H1 (cell line): ENCODE data around the gene C1orf74. TPM values are rescaled to one million over a fixed set of nuclear protein-coding genes. Genes with fewer than 3 reads are reported as not detected.

Experiments
- CTCF ChIA-PET: fragments of 300-600 bp; sonication (Branson Sonifier 250); formaldehyde crosslinking; loops from one replicate; lab custom pipeline; 2021; ENCODE audit not compliant: partially characterized antibody; lab: Charles Lee
- POLR2A ChIA-PET: fragments of 300-600 bp; sonication (Branson Sonifier 250); formaldehyde crosslinking; loops from one replicate; lab custom pipeline; 2021; ENCODE audit warnings: inconsistent platforms; ENCODE audit not compliant: partially characterized antibody; lab: Charles Lee
- DNase-seq, 2 experiments: peaks; one replicate each; pipeline versions ENCODE4 v3.0.0 to v3.0.0-alpha.2; 2010 to 2022; ENCODE audit warnings: low spot score in 2 of 2, low read depth in 1 of 2, mixed read lengths in 1 of 2
- FAIRE-seq: peaks from 2 replicates; lab custom pipeline; 2011; peaks lifted over from hg19 to GRCh38; lab: Jason Lieb, UNC
- H2AFZ ChIP-seq: 2 replicates; pipeline ENCODE4 v1.8.1; 2012; ENCODE audit warnings: low read length, inconsistent platforms
- H2AK5ac ChIP-seq: 2 replicates; pipeline ENCODE4 v1.6.1; 2013; ENCODE audit warnings: low read depth, low read length
- H2BK120ac ChIP-seq: replicated peaks from 2 replicates; pipeline ENCODE3; 2013; ENCODE audit warnings: low read depth, low read length, inconsistent platforms
- H2BK12ac ChIP-seq: 2 replicates; pipeline ENCODE4 v1.6.1; 2013; ENCODE audit warnings: low read depth, low read length
- H2BK15ac ChIP-seq: 2 replicates; pipeline ENCODE4 v1.6.1; 2013; ENCODE audit warnings: low read length
- H2BK20ac ChIP-seq: 2 replicates; pipeline ENCODE4 v1.6.1; 2013; ENCODE audit warnings: low read length
- H2BK5ac ChIP-seq: 2 replicates; pipeline ENCODE4 v1.6.1; 2013; ENCODE audit warnings: low read depth, low read length
- H3K14ac ChIP-seq: 2 replicates; pipeline ENCODE4 v1.6.1; 2013; ENCODE audit warnings: inconsistent platforms; ENCODE audit not compliant: insufficient read length
- H3K18ac ChIP-seq: 2 replicates; pipeline ENCODE4 v1.6.1; 2013; ENCODE audit warnings: low read length; ENCODE audit errors: extremely low read depth
- H3K23ac ChIP-seq: 2 replicates; pipeline ENCODE4 v1.6.1; 2013; ENCODE audit warnings: inconsistent platforms; ENCODE audit not compliant: insufficient read length
- H3K23me2 ChIP-seq: 2 replicates; pipeline ENCODE4 v1.6.1; 2013; ENCODE audit warnings: low read depth, low read length
- H3K27ac ChIP-seq: 2 replicates; pipeline ENCODE4 v1.6.1; 2011; ENCODE audit warnings: low read depth, low read length, inconsistent platforms
- H3K27me3 ChIP-seq, 4 experiments: replicated peaks in 1 of 4; 1 replicate in 1 of 4; 2 replicates in 3 of 4; pipeline versions ENCODE4 v1.6.1 to v1.8.1; 2011 to 2013; ENCODE audit warnings: low read length in 3 of 4, mild to moderate bottlenecking in 3 of 4, inconsistent platforms in 2 of 4, mixed read lengths in 2 of 4, moderate library complexity in 1 of 4; ENCODE audit not compliant: control insufficient read depth in 3 of 4, insufficient read depth in 3 of 4; ENCODE audit errors: extremely low read depth in 1 of 4
- H3K36me3 ChIP-seq, 4 experiments: 2 replicates each; pipeline versions ENCODE4 v1.6.1 to v1.8.1; 2011 to 2013; ENCODE audit warnings: mild to moderate bottlenecking in 4 of 4, low read length in 3 of 4, moderate library complexity in 2 of 4, control low read depth in 1 of 4, inconsistent platforms in 1 of 4; ENCODE audit not compliant: insufficient read depth in 4 of 4, control insufficient read depth in 2 of 4
- H3K4ac ChIP-seq: replicated peaks from 2 replicates; pipeline ENCODE3; 2013; ENCODE audit warnings: low read length, low read depth, mixed read lengths, inconsistent platforms; ENCODE audit not compliant: insufficient read length
- H3K4me1 ChIP-seq, 4 experiments: replicated peaks in 1 of 4; 1 replicate in 1 of 4; 2 replicates in 3 of 4; pipeline versions ENCODE4 v1.6.1 to v1.8.1; 2011 to 2013; ENCODE audit warnings: low read length in 3 of 4, inconsistent platforms in 2 of 4, mixed read lengths in 1 of 4; ENCODE audit not compliant: insufficient read depth in 4 of 4, control insufficient read depth in 3 of 4
- H3K4me2 ChIP-seq, 2 experiments: 2 replicates each; pipeline versions ENCODE4 v1.6.1 to v1.8.1; 2011 to 2013; ENCODE audit warnings: low read depth in 2 of 2, low read length in 2 of 2, control low read depth in 1 of 2, inconsistent platforms in 1 of 2, mild to moderate bottlenecking in 1 of 2; ENCODE audit not compliant: insufficient read depth in 1 of 2
- H3K4me3 ChIP-seq, 4 experiments: fragments of 200-600, 300-600 bp in 1 of 4; sonication (generic), shearing (Covaris generic), sonication (Bioruptor Twin) in 1 of 4; 2 replicates each; pipeline versions ENCODE4 v1.5.1 to v1.8.1; 2011 to 2016; ENCODE audit warnings: low read length in 4 of 4, low read depth in 3 of 4, control low read depth in 2 of 4, inconsistent platforms in 2 of 4, mild to moderate bottlenecking in 2 of 4, mixed read lengths in 1 of 4, moderate library complexity in 1 of 4; ENCODE audit not compliant: insufficient read depth in 2 of 4; ENCODE audit errors: extremely low read depth in 1 of 4
- H3K56ac ChIP-seq: replicated peaks from 2 replicates; pipeline ENCODE3; 2013; ENCODE audit warnings: low read depth, mild to moderate bottlenecking, mixed read lengths, low read length, inconsistent platforms; ENCODE audit not compliant: insufficient read length
- H3K79me1 ChIP-seq: 2 replicates; pipeline ENCODE4 v1.6.1; 2013; ENCODE audit warnings: low read depth, low read length, control low read depth
- H3K79me2 ChIP-seq, 2 experiments: 2 replicates each; pipeline versions ENCODE4 v1.6.1 to v1.8.1; 2012 to 2013; ENCODE audit warnings: low read length in 2 of 2, mild to moderate bottlenecking in 2 of 2, inconsistent platforms in 1 of 2; ENCODE audit not compliant: insufficient read depth in 2 of 2, control insufficient read depth in 1 of 2
- H3K9ac ChIP-seq, 4 experiments: replicated peaks in 1 of 4; 1 replicate in 1 of 4; 2 replicates in 3 of 4; pipeline versions ENCODE4 v1.6.1 to v1.8.1; 2011 to 2013; ENCODE audit warnings: low read depth in 3 of 4, low read length in 3 of 4, control low read depth in 2 of 4, mild to moderate bottlenecking in 2 of 4, moderate library complexity in 2 of 4, inconsistent platforms in 1 of 4; ENCODE audit errors: extremely low read depth in 1 of 4
- H3K9me3 ChIP-seq, 2 experiments: 2 replicates each; pipeline versions ENCODE4 v1.6.1 to v1.8.1; 2012 to 2013; ENCODE audit warnings: mild to moderate bottlenecking in 2 of 2, moderate library complexity in 2 of 2, control low read depth in 1 of 2, inconsistent platforms in 1 of 2, low read depth in 1 of 2, low read length in 1 of 2, mixed read lengths in 1 of 2; ENCODE audit not compliant: insufficient read depth in 2 of 2
- H4K20me1 ChIP-seq, 2 experiments: replicated peaks in 1 of 2; 2 replicates each; pipeline versions ENCODE3 to v1.8.1; 2011 to 2013; ENCODE audit warnings: inconsistent platforms in 2 of 2, low read length in 2 of 2, mild to moderate bottlenecking in 1 of 2; ENCODE audit not compliant: insufficient read depth in 2 of 2, control insufficient read depth in 1 of 2
- H4K5ac ChIP-seq: 2 replicates; pipeline ENCODE4 v1.6.1; 2013; ENCODE audit warnings: low read length, low read depth, mixed read lengths, inconsistent platforms; ENCODE audit not compliant: insufficient read length
- H4K8ac ChIP-seq: 2 replicates; pipeline ENCODE4 v1.8.0; 2013; ENCODE audit warnings: mild to moderate bottlenecking, moderate library complexity, low read length, inconsistent platforms; ENCODE audit not compliant: insufficient read depth; ENCODE audit errors: extremely low read depth
- H4K91ac ChIP-seq: replicated peaks from 2 replicates; pipeline ENCODE3; 2013; ENCODE audit warnings: low read length, mixed read lengths, inconsistent platforms; ENCODE audit not compliant: insufficient read length
- EZH2 ChIP-seq: fragments of 200-600 bp; sonication (generic); IDR thresholded peaks from 2 replicates; pipeline ENCODE4 v1.7.1; 2012; ENCODE audit warnings: low read depth, mild to moderate bottlenecking, moderate library complexity, low read length, inconsistent platforms; ENCODE audit not compliant: severe bottlenecking
- SIN3A ChIP-seq, 2 experiments: IDR thresholded peaks in 1 of 2; conservative IDR thresholded peaks in 1 of 2; 2 replicates each; pipeline ENCODE4 v1.6.1; 2011 to 2012; ENCODE audit warnings: low read length in 2 of 2, improper control_type of control experiment in 1 of 2, low read depth in 1 of 2, mild to moderate bottlenecking in 1 of 2
- TBP ChIP-seq: IDR thresholded peaks from 2 replicates; pipeline ENCODE4 v1.6.1; 2011; ENCODE audit warnings: low read depth, low read length, improper control_type of control experiment
- WGBS, 2 experiments: shearing (Covaris generic) in 1 of 2; methylation state at CpG; one replicate each; pipeline versions ENCODE4 v1.1.6 to v1.1.7; 2013 to 2015; ENCODE audit warnings: low lambda C conversion rate in 2 of 2, mixed read lengths in 2 of 2, inconsistent platforms in 1 of 2, low coverage in 1 of 2, missing lambda C conversion rate in 1 of 2; ENCODE audit not compliant: insufficient replicate concordance in 2 of 2, insufficient coverage in 1 of 2, insufficient read length in 1 of 2; ENCODE audit errors: extremely low coverage in 1 of 2, missing lambda C conversion rate in 1 of 2; 5-methylcytosine and 5-hydroxymethylcytosine counted together
- polyA plus RNA-seq, 7 experiments: library from polyadenylated mRNA; depleted of rRNA in 3 of 7; stranded (reverse) in 5 of 7; unstranded in 2 of 7; fragments of >200 nt in 5 of 7; fragments of 200-250 nt in 2 of 7; gene quantifications; 1 replicate in 5 of 7; 2 replicates in 1 of 7; 4 replicates in 1 of 7; pipeline versions ENCODE4 v1.2.1 to v1.2.3, GENCODE V29; 2011 to 2013; ENCODE audit warnings: missing spikeins in 2 of 7, mixed read lengths in 2 of 7
- total RNA-seq: library from RNA; stranded (reverse); fragmentation: NEBNext Ultra II Directional; extraction: Animal tissue kit (Norgen Biotek cat#: 25700); gene quantifications from 2 replicates; pipeline ENCODE4 v1.2.1, GENCODE V29; 2021

The C1orf74 gene
- total and polyA plus RNA-seq, 2 of the 8 experiments (the other 6 are each of a cell fraction or from before 2014, with no cell fraction given): 3.1 to 3.9 TPM

DNA sequence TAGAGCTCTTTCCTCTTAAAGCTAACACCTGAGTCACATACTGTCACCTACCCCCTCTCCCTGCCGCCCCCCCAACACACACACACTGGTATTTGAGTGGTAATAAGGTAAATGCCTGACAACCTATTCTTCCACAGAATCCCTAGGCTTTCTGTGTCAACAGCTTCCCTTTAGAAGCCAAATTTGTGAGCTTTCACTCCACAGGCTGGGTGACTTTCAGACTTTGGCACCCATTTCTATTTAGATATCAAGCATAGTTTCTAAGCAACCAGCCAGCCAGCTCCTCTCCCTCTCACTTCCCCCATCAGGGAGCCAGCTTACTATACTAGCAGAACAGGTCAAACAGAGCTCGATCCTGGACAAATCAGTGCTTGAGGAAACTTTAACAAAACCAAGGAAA is 3.2 kb upstream of the C1orf74 start:
- no peak for FAIRE-seq
- no peak overlapping the region for H3K4ac ChIP-seq
- H3K79me2 ChIP-seq: peaks cover 0 to 6% of the 10 kb centered on the region in 2 experiments; a peak in 1 of 4 replicates
- no peak overlapping the region for H2BK15ac ChIP-seq
- no peak overlapping the region for H3K14ac ChIP-seq
- H3K4me1 ChIP-seq: peaks cover 0 to 6% (median 2%) of the 10 kb centered on the region in 4 experiments; a peak in 2 of 7 replicates
- no peaks in the 10 kb centered on the region for H3K27me3 ChIP-seq
- H3K23me2 ChIP-seq: peaks cover 6% of the 10 kb centered on the region
- no peak overlapping the region for H3K4me3 ChIP-seq
- H3K23ac ChIP-seq: no peak overlapping the region
- no peak overlapping the region for H3K9ac ChIP-seq
- no peak overlapping the region for H2BK12ac ChIP-seq
- no peak overlapping the region for H4K5ac ChIP-seq
- H2BK120ac ChIP-seq: no peak overlapping the region
- WGBS, 2 experiments: 91% methylated on average over 2 of the region's 2 CpGs; no CpG with 5 or more reads in 1 of the 2 experiments
- CTCF ChIA-PET: interaction anchor here (0.6 to 2.7 kb wide), 10 partner anchors 10 to 730 kb away, joined by 3 to 13 read pairs (median 4); partner anchors contain the start of gene UTP25
- POLR2A ChIA-PET: interaction anchor here (1.2 kb wide), 1 partner anchor 10 kb away, joined by 4 read pairs; no protein-coding TSS in a partner anchor
- no peak overlapping the region for H3K18ac ChIP-seq
- H2BK20ac ChIP-seq: no peak overlapping the region
- H3K27ac ChIP-seq: no peak overlapping the region
- H4K20me1 ChIP-seq: no peaks in the 10 kb centered on the region
- no peak overlapping the region for H2AFZ ChIP-seq
- H3K56ac ChIP-seq: no peak overlapping the region
- DNase-seq: no peak
- H4K8ac ChIP-seq: no peak overlapping the region
- no peak overlapping the region for H2AK5ac ChIP-seq
- H2BK5ac ChIP-seq: no peak overlapping the region
- H3K79me1 ChIP-seq: no peaks in the 10 kb centered on the region; the same call in 1 of the 2 replicates
- no peaks in the 10 kb centered on the region for H3K9me3 ChIP-seq
- peaks cover 2 to 9% (median 5%) of the 10 kb centered on the region in 4 experiments; a peak in 6 of 8 replicates for H3K36me3 ChIP-seq
- H4K91ac ChIP-seq: no peak overlapping the region
- no peak overlapping the region for H3K4me2 ChIP-seq
- TF ChIP-seq SIN3A (conservative IDR thresholded peaks at IDR 0.05 in 1 of 2, IDR thresholded peaks at IDR 0.05 in 1 of 2; ENCODE audit: low read depth in 1 of 2, low read length in 2 of 2) (no peak), TBP (no peak), EZH2 (no peak)
